Liver (tissue), 3 donors: Measurements from ENCODE around the gene GRXCR2.

ENCODE experiments used
- GABPA ChIP-seq, 2 donors: IDR thresholded peaks in 1 of 2; conservative IDR thresholded peaks in 1 of 2; 2 replicates each; pipeline ENCODE4 v1.6.1; 2016; ENCODE audit warnings: antibody characterized with exemption in 2 of 2, mild to moderate bottlenecking in 1 of 2, moderate library complexity in 1 of 2
- MAX ChIP-seq: IDR thresholded peaks from 2 replicates; pipeline ENCODE4 v1.6.1; 2016; ENCODE audit warnings: antibody characterized with exemption
- NR2F2 ChIP-seq: IDR thresholded peaks from 2 replicates; pipeline ENCODE4 v1.6.1; 2016; ENCODE audit warnings: antibody characterized with exemption
- RAD21 ChIP-seq, 2 donors: IDR thresholded peaks; 2 replicates each; pipeline ENCODE4 v1.6.1; 2016; ENCODE audit warnings: antibody characterized with exemption in 2 of 2, mild to moderate bottlenecking in 2 of 2
- REST ChIP-seq: IDR thresholded peaks from 2 replicates; pipeline ENCODE4 v1.6.1; 2016; ENCODE audit warnings: antibody characterized with exemption, mild to moderate bottlenecking
- RXRA ChIP-seq, 2 donors: IDR thresholded peaks; 2 replicates each; pipeline ENCODE4 v1.6.1; 2017 to 2018; ENCODE audit warnings: antibody characterized with exemption in 2 of 2, mild to moderate bottlenecking in 1 of 2
- TAF1 ChIP-seq: conservative IDR thresholded peaks from 2 replicates; pipeline ENCODE4 v1.6.1; 2016; ENCODE audit warnings: antibody characterized with exemption, mild to moderate bottlenecking
- YY1 ChIP-seq: IDR thresholded peaks from 2 replicates; pipeline ENCODE4 v1.6.1; 2016; ENCODE audit warnings: antibody characterized with exemption, mild to moderate bottlenecking
- TF ChIP-seq, protein P1 (sequence below): fragments of 150-350 bp; IDR thresholded peaks from 2 replicates; pipeline ENCODE4 v1.5.1; 2017; ENCODE audit warnings: improper control_type of control experiment, low read depth, low read length; ENCODE audit not compliant: missing input control
- donor health status: healthy.
- donor health status: healthy.

- TF ChIP-seq, protein P1, sequence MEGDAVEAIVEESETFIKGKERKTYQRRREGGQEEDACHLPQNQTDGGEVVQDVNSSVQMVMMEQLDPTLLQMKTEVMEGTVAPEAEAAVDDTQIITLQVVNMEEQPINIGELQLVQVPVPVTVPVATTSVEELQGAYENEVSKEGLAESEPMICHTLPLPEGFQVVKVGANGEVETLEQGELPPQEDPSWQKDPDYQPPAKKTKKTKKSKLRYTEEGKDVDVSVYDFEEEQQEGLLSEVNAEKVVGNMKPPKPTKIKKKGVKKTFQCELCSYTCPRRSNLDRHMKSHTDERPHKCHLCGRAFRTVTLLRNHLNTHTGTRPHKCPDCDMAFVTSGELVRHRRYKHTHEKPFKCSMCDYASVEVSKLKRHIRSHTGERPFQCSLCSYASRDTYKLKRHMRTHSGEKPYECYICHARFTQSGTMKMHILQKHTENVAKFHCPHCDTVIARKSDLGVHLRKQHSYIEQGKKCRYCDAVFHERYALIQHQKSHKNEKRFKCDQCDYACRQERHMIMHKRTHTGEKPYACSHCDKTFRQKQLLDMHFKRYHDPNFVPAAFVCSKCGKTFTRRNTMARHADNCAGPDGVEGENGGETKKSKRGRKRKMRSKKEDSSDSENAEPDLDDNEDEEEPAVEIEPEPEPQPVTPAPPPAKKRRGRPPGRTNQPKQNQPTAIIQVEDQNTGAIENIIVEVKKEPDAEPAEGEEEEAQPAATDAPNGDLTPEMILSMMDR, result no peak
- TF ChIP-seq REST, result no peak
- TF ChIP-seq RAD21 (IDR thresholded peaks at IDR 0.05), result no peak
- TF ChIP-seq TAF1, result no peak
- TF ChIP-seq MAX, result no peak
- no peak for TF ChIP-seq YY1
- no peak for TF ChIP-seq GABPA (IDR thresholded peaks at IDR 0.05 in 1 of 2, conservative IDR thresholded peaks at IDR 0.05 in 1 of 2)
- no peak for TF ChIP-seq NR2F2
- no peak for TF ChIP-seq RXRA (IDR thresholded peaks at IDR 0.05)
Measured at GRCh38 chr5:145904743-145905142, 31.9 kb upstream of the GRXCR2 start.
